ENCODE measurements around the gene RAPGEFL1. TPM values are rescaled to one million over a fixed set of nuclear protein-coding genes. Genes with fewer than 3 reads are reported as not detected.

Gene RAPGEFL1
- total and polyA plus RNA-seq, 10 of the 15 experiments (the other 5 are each of a cell fraction or from before 2014, with no cell fraction given) = 0.13 to 3.2 (median 1.5) TPM

GRCh38 chr17:40218740-40219593, 41.7 kb downstream of the RAPGEFL1 start, which contains the start of gene WIPF2 (continued):
- peak; percentile 62; the same call in 1 of the 2 replicates for TF ChIP-seq RELB (IDR thresholded peaks at IDR 0.05; ENCODE audit: low read depth)
- no peak for TF ChIP-seq FOS (IDR thresholded peaks at IDR 0.05; ENCODE audit: borderline replicate concordance, extremely low read depth, insufficient read length)
- no peak; the same call in 1 of the 2 replicates for TF ChIP-seq PML (IDR thresholded peaks at IDR 0.05; ENCODE audit: low read length)
- no peak for TF ChIP-seq SREBF1 (IDR thresholded peaks at IDR 0.05; ENCODE audit: low read length)
- no peak for TF ChIP-seq ZSCAN29 (IDR thresholded peaks at IDR 0.05)
- TF ChIP-seq CBX5 (IDR thresholded peaks at IDR 0.05; ENCODE audit: low read depth) = no peak
- no peak for TF ChIP-seq FOXK2 (IDR thresholded peaks at IDR 0.05)
- TF ChIP-seq EED (IDR thresholded peaks at IDR 0.05; ENCODE audit: low read depth) = no peak
- peak; percentile 56 for TF ChIP-seq SIX5 (IDR thresholded peaks at IDR 0.05; ENCODE audit: low read depth, low read length, severe bottlenecking)
- no peak; the same call in none of the 2 replicates for TF ChIP-seq DPF2 (IDR thresholded peaks at IDR 0.05)
- TF ChIP-seq ATF7 (IDR thresholded peaks at IDR 0.05; ENCODE audit: low read depth) = peak; percentile 86
- no peak for TF ChIP-seq TCF12 (IDR thresholded peaks at IDR 0.05; ENCODE audit: low read depth, low read length)
- TF ChIP-seq ZBTB11 (CRISPR knock-in tag; IDR thresholded peaks at IDR 0.05) = no peak
- TF ChIP-seq SMARCA5 (IDR thresholded peaks at IDR 0.05) = no peak; the same call in 1 of the 2 replicates
- peak; percentile 76 for TF ChIP-seq E4F1 (IDR thresholded peaks at IDR 0.05; ENCODE audit: borderline replicate concordance, partially characterized antibody)
- no peak for TF ChIP-seq NR2C2 (IDR thresholded peaks at IDR 0.05; ENCODE audit: borderline replicate concordance, control insufficient read depth, insufficient read length, low read depth)
- TF ChIP-seq ATF2 (IDR thresholded peaks at IDR 0.05; ENCODE audit: low read length) = peak; percentile 62
- TF ChIP-seq TCF3 (IDR thresholded peaks at IDR 0.05; ENCODE audit: borderline replicate concordance, insufficient read depth, low read depth, low read length) = no peak
- TF ChIP-seq ZZZ3 (IDR thresholded peaks at IDR 0.05; ENCODE audit: control insufficient read depth, insufficient read length, low read depth) = no peak
- no peak for TF ChIP-seq ASH2L (IDR thresholded peaks at IDR 0.05; ENCODE audit: borderline replicate concordance, low read depth)
- no peak for TF ChIP-seq STAT3 (IDR thresholded peaks at IDR 0.05; ENCODE audit: low read depth, low read length)
